ENCODE data around the gene TRIP13. TPM values are rescaled to one million over a fixed set of nuclear protein-coding genes. Genes with fewer than 3 reads are reported as not detected.
"Not testable (repeated sequence)": the region's sequence is repeated elsewhere in the genome, so short reads cannot be mapped to it uniquely, and the experiment has no call there.

Gene TRIP13
- total RNA-seq, 1 experiment from 2014 or later, result 47.0 TPM

GRCh38 chr5:905139-905642, 12.5 kb downstream of the TRIP13 start:
- DNase-seq (ENCODE audit: low read depth, low spot score), result no peak
- in situ Hi-C loops (cut with HindIII; ENCODE audit: low pct_unique_long_range_greater_than_20kb, low sequenced_read_pairs), result no loop called here

GRCh38 chr5:907366-907910, 14.8 kb downstream of the TRIP13 start:
- in situ Hi-C loops (cut with HindIII; ENCODE audit: low pct_unique_long_range_greater_than_20kb, low sequenced_read_pairs), result no loop called here
- no peak for DNase-seq (ENCODE audit: low read depth, low spot score)

- in situ Hi-C loops (cut with HindIII; ENCODE audit: low pct_unique_long_range_greater_than_20kb, low sequenced_read_pairs), result no loop called here
- DNase-seq (ENCODE audit: low read depth, low spot score), result no peak
Observed at GRCh38 chr5:908172-908571, 15.5 kb downstream of the TRIP13 start.

GRCh38 chr5:909086-909485, 16.4 kb downstream of the TRIP13 start:
- DNase-seq (ENCODE audit: low read depth, low spot score), result no peak
- in situ Hi-C loops (cut with HindIII; ENCODE audit: low pct_unique_long_range_greater_than_20kb, low sequenced_read_pairs), result no loop called here

GRCh38 chr5:909994-910768, 17.5 kb downstream of the TRIP13 start:
- in situ Hi-C loops (cut with HindIII; ENCODE audit: low pct_unique_long_range_greater_than_20kb, low sequenced_read_pairs), result no loop called here
- DNase-seq (ENCODE audit: low read depth, low spot score), result no peak

GRCh38 chr5:910769-911160, 18.1 kb downstream of the TRIP13 start:
- DNase-seq (ENCODE audit: low read depth, low spot score), result no peak
- in situ Hi-C loops (cut with HindIII; ENCODE audit: low pct_unique_long_range_greater_than_20kb, low sequenced_read_pairs), result no loop called here

GRCh38 chr5:911601-912000, 18.9 kb downstream of the TRIP13 start:
- no peak for DNase-seq (ENCODE audit: low read depth, low spot score)
- in situ Hi-C loops (cut with HindIII; ENCODE audit: low pct_unique_long_range_greater_than_20kb, low sequenced_read_pairs), result no loop called here

- in situ Hi-C loops (cut with HindIII; ENCODE audit: low pct_unique_long_range_greater_than_20kb, low sequenced_read_pairs), result no loop called here
- DNase-seq (ENCODE audit: low read depth, low spot score), result peak; percentile 90
Observed at GRCh38 chr5:912280-913091, 19.8 kb downstream of the TRIP13 start.

- no peak for DNase-seq (ENCODE audit: low read depth, low spot score)
- in situ Hi-C loops (cut with HindIII; ENCODE audit: low pct_unique_long_range_greater_than_20kb, low sequenced_read_pairs), result no loop called here
Observed at GRCh38 chr5:914174-914573, 21.5 kb downstream of the TRIP13 start.

GRCh38 chr5:914612-915011, 21.9 kb downstream of the TRIP13 start:
- in situ Hi-C loops (cut with HindIII; ENCODE audit: low pct_unique_long_range_greater_than_20kb, low sequenced_read_pairs), result no loop called here
- DNase-seq (ENCODE audit: low read depth, low spot score), result no peak

- in situ Hi-C loops (cut with HindIII; ENCODE audit: low pct_unique_long_range_greater_than_20kb, low sequenced_read_pairs); DNase-seq (ENCODE audit: low read depth, low spot score): not testable (repeated sequence)
Observed at GRCh38 chr5:915346-915745, 22.7 kb downstream of the TRIP13 start.

GRCh38 chr5:915946-916345, 23.3 kb downstream of the TRIP13 start:
- no peak for DNase-seq (ENCODE audit: low read depth, low spot score)
- in situ Hi-C loops (cut with HindIII; ENCODE audit: low pct_unique_long_range_greater_than_20kb, low sequenced_read_pairs), result no loop called here

- in situ Hi-C loops (cut with HindIII; ENCODE audit: low pct_unique_long_range_greater_than_20kb, low sequenced_read_pairs), result no loop called here
Observed at GRCh38 chr5:916441-917293, 24.0 kb downstream of the TRIP13 start.

GRCh38 chr5:918717-919116, 26.0 kb downstream of the TRIP13 start:
- DNase-seq (ENCODE audit: low read depth, low spot score); in situ Hi-C loops (cut with HindIII; ENCODE audit: low pct_unique_long_range_greater_than_20kb, low sequenced_read_pairs): not testable (repeated sequence)

More at GRCh38 chr5:916441-917293, 24.0 kb downstream of the TRIP13 start:
- DNase-seq (ENCODE audit: low read depth, low spot score), result no peak

- DNase-seq (ENCODE audit: low read depth, low spot score), result peak; percentile 91
- in situ Hi-C loops (cut with HindIII; ENCODE audit: low pct_unique_long_range_greater_than_20kb, low sequenced_read_pairs), result no loop called here
Observed at GRCh38 chr5:919356-920000, 26.8 kb downstream of the TRIP13 start.

GRCh38 chr5:920321-920720, 27.6 kb downstream of the TRIP13 start:
- peak; percentile 50 for DNase-seq (ENCODE audit: low read depth, low spot score)
- in situ Hi-C loops (cut with HindIII; ENCODE audit: low pct_unique_long_range_greater_than_20kb, low sequenced_read_pairs), result no loop called here
